HepG2 (cell line): Measurements from ENCODE around the gene UTP15. TPM values are rescaled to one million over a fixed set of nuclear protein-coding genes. Genes with fewer than 3 reads are reported as not detected.
A peak's percentile ranks its signal among the peaks of the same experiment; 100 is the strongest.

Source experiments
- ADNP ChIP-seq: sonication (generic); formaldehyde crosslinking; IDR thresholded peaks from 2 replicates; pipeline ENCODE4 v1.4.0; 2020; ENCODE audit warnings: missing genetic modification reagents
- CBX2 ChIP-seq, 2 experiments: fragments of 200-600 bp in 1 of 2; sonication (generic); formaldehyde crosslinking in 1 of 2; IDR thresholded peaks; 2 replicates each; pipeline versions ENCODE4 v1.7.0 to v1.8.1; 2018 to 2022; ENCODE audit warnings: low read depth in 2 of 2, low read length in 1 of 2, mild to moderate bottlenecking in 1 of 2, missing genetic modification reagents in 1 of 2
- KDM5B ChIP-seq: sonication (generic); formaldehyde crosslinking; IDR thresholded peaks from 2 replicates; pipeline ENCODE4 v1.4.0; 2020; ENCODE audit warnings: missing genetic modification reagents, mild to moderate bottlenecking, borderline replicate concordance
- LCORL ChIP-seq, 2 experiments: fragments of 450-650 bp in 1 of 2; sonication (generic) in 1 of 2; formaldehyde crosslinking in 1 of 2; IDR thresholded peaks; 2 replicates each; pipeline versions ENCODE4 v1.5.0 to v1.6.1; 2017 to 2020; ENCODE audit warnings: antibody characterized with exemption in 1 of 2, missing genetic modification reagents in 1 of 2
- MEIS2 ChIP-seq: sonication (generic); formaldehyde crosslinking; IDR thresholded peaks from 2 replicates; pipeline ENCODE4 v1.9.0; 2021; ENCODE audit warnings: mild to moderate bottlenecking, missing genetic modification reagents
- POLR2AphosphoS2 ChIP-seq: IDR thresholded peaks from 2 replicates; pipeline ENCODE4 v1.6.1; 2011; ENCODE audit warnings: low read depth, low read length, improper control_type of control experiment
- PPARG ChIP-seq: conservative IDR thresholded peaks from 2 replicates; pipeline ENCODE4 v1.6.1; 2016; ENCODE audit warnings: missing biosample characterization, missing genetic modification reagents
- SALL2 ChIP-seq: sonication (generic); formaldehyde crosslinking; IDR thresholded peaks from 2 replicates; pipeline ENCODE4 v1.8.1; 2023; ENCODE audit warnings: mild to moderate bottlenecking, missing genetic modification reagents, inconsistent platforms
- SNAPC2 ChIP-seq: sonication (generic); formaldehyde crosslinking; IDR thresholded peaks from 2 replicates; pipeline ENCODE4 v1.8.1; 2022; ENCODE audit warnings: mild to moderate bottlenecking, missing genetic modification reagents
- SOX13 ChIP-seq, 3 experiments: fragments of 450-650 bp in 1 of 3; sonication (generic) in 1 of 3; formaldehyde crosslinking in 1 of 3; IDR thresholded peaks in 2 of 3; conservative IDR thresholded peaks in 1 of 3; 2 replicates each; pipeline versions ENCODE4 v1.5.0 to v1.6.1; 2016 to 2020; ENCODE audit warnings: antibody characterized with exemption in 1 of 3, mild to moderate bottlenecking in 1 of 3, missing compliant biosample characterization in 1 of 3, missing genetic modification reagents in 1 of 3, moderate library complexity in 1 of 3
- SP140L ChIP-seq: sonication (generic); formaldehyde crosslinking; IDR thresholded peaks from 2 replicates; pipeline ENCODE4 v1.4.0; 2020; ENCODE audit warnings: missing genetic modification reagents, borderline replicate concordance
- SRSF1 ChIP-seq: fragments of 200-400 bp; formaldehyde crosslinking; optimal IDR thresholded peaks from 2 replicates; pipeline ENCODE3; 2017; ENCODE audit warnings: mild to moderate bottlenecking, low read depth, low read length, moderate library complexity
- SSRP1 ChIP-seq: IDR thresholded peaks from 2 replicates; pipeline ENCODE4 v1.6.1; 2016; ENCODE audit warnings: control low read depth
- ZBTB1 ChIP-seq: sonication (generic); formaldehyde crosslinking; IDR thresholded peaks from 2 replicates; pipeline ENCODE4 v1.4.0; 2020; ENCODE audit warnings: missing genetic modification reagents, borderline replicate concordance
- ZNF235 ChIP-seq: sonication (generic); formaldehyde crosslinking; IDR thresholded peaks from 2 replicates; pipeline ENCODE4 v1.8.1; 2023; ENCODE audit warnings: mild to moderate bottlenecking, missing genetic modification reagents, borderline replicate concordance
- ZNF430 ChIP-seq: sonication (generic); formaldehyde crosslinking; IDR thresholded peaks from 2 replicates; pipeline ENCODE4 v1.9.0; 2021; ENCODE audit warnings: mild to moderate bottlenecking, missing genetic modification reagents
- ZNF644 ChIP-seq: IDR thresholded peaks from 2 replicates; pipeline ENCODE4 v1.6.1; 2016; ENCODE audit warnings: low read depth
- polyA plus RNA-seq, 8 experiments: library from polyadenylated mRNA; depleted of rRNA in 3 of 8; stranded (reverse) in 7 of 8; unstranded in 1 of 8; fragments of >200 nt; fragmentation: Illumina TruSeq in 4 of 8; extraction: Trizol in 4 of 8; gene quantifications; 2 replicates each; pipeline versions ENCODE4 v1.2.1 to v1.2.3, GENCODE V29; 2011 to 2016; ENCODE audit warnings: low read depth in 4 of 8, missing spikeins in 1 of 8, mixed read lengths in 1 of 8; ENCODE audit not compliant: insufficient read depth in 1 of 8
- total RNA-seq, 5 experiments: library from RNA; depleted of rRNA; stranded (reverse); fragments of >200 nt; fragmentation: Illumina TruSeq; extraction: Trizol; gene quantifications; 2 replicates each; pipeline ENCODE4 v1.2.3, GENCODE V29; 2016; ENCODE audit warnings: low read depth in 1 of 5
- TF ChIP-seq, protein P1 (sequence below): IDR thresholded peaks from 2 replicates; pipeline ENCODE4 v1.6.1; 2016; ENCODE audit warnings: missing genetic modification reagents, missing compliant biosample characterization
- TF ChIP-seq, protein P2 (sequence below): IDR thresholded peaks from 2 replicates; pipeline ENCODE4 v1.6.1; 2018; ENCODE audit warnings: missing genetic modification reagents, mild to moderate bottlenecking, missing compliant biosample characterization
- TF ChIP-seq, protein P3 (sequence below): sonication (generic); formaldehyde crosslinking; IDR thresholded peaks from 2 replicates; pipeline ENCODE4 v1.5.0; 2020; ENCODE audit warnings: mild to moderate bottlenecking, low read depth, missing genetic modification reagents, borderline replicate concordance
- TF ChIP-seq, protein P4 (sequence below): sonication (generic); formaldehyde crosslinking; IDR thresholded peaks from 2 replicates; pipeline ENCODE4 v1.4.0; 2020; ENCODE audit warnings: missing genetic modification reagents

UTP15 gene
- total and polyA plus RNA-seq, 2 of the 13 experiments (the other 11 are each of a cell fraction or from before 2014, with no cell fraction given), result 7.3 to 35.8 TPM

DNA sequence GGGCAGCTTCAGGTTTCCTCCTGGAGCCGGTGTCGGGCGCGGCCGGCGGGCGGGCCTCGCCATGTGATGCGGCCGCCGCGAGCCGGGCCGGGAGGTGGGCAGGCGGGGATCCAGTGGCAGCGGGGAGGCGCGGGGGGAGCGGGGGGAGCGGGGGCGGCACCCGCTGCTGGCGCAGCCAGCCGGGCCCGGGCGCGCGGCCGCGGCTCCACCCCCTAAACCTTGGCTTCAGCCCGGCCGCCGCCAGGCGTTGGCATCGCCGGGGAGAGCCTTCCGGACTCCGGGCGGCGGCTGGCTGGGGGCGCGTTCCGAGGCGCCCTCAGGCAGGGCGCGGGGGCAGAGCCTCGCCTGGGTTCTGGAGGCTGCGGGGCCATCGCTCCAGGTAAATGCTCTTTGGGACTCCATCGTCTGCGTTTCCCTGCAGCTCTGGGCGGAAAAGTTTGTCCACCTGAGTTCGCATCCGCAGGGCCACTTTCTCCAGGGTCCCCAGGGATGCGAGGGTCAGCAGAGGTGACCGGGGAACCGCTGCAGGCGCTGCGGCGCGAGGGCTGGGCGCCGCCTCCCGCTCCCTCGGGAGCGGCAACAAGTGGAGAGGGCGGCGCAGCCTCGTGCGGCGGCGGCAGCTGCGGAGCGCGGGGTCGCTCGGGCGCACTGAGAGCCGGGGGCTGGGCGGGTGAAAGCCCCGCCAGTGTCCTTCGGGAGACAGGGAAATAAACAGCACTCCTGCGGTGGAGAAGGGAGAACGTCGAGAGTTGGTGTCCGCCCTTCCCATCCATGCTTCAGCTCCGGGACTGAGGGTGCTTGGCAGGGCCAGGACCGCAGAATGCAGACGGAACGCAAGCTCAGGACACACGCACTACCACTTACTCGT, 60.6 kb downstream of the UTP15 start, which contains the start of gene ARHGEF28 (continued):
- TF ChIP-seq, protein P1, sequence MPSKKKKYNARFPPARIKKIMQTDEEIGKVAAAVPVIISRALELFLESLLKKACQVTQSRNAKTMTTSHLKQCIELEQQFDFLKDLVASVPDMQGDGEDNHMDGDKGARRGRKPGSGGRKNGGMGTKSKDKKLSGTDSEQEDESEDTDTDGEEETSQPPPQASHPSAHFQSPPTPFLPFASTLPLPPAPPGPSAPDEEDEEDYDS (CRISPR knock-in tag), result no peak
- no peak for TF ChIP-seq ZBTB1
- TF ChIP-seq, protein P2, sequence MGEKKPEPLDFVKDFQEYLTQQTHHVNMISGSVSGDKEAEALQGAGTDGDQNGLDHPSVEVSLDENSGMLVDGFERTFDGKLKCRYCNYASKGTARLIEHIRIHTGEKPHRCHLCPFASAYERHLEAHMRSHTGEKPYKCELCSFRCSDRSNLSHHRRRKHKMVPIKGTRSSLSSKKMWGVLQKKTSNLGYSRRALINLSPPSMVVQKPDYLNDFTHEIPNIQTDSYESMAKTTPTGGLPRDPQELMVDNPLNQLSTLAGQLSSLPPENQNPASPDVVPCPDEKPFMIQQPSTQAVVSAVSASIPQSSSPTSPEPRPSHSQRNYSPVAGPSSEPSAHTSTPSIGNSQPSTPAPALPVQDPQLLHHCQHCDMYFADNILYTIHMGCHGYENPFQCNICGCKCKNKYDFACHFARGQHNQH (CRISPR knock-in tag), result no peak; the same call in 1 of the 2 replicates
- no peak for TF ChIP-seq POLR2AphosphoS2
- peak; percentile 16 for TF ChIP-seq ZNF430 (CRISPR knock-in tag)
- no peak for TF ChIP-seq CBX2 (IDR thresholded peaks at IDR 0.05; ENCODE audit: low read depth, low read length)
- no peak for TF ChIP-seq CBX2 (CRISPR knock-in tag; IDR thresholded peaks at IDR 0.05; ENCODE audit: low read depth)
- TF ChIP-seq SRSF1, result no peak
- TF ChIP-seq, protein P3, sequence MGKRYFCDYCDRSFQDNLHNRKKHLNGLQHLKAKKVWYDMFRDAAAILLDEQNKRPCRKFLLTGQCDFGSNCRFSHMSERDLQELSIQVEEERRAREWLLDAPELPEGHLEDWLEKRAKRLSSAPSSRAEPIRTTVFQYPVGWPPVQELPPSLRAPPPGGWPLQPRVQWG (CRISPR knock-in tag), result no peak
- no peak; the same call in 1 of the 2 replicates for TF ChIP-seq SALL2
- no peak for TF ChIP-seq SNAPC2 (CRISPR knock-in tag)
- no peak for TF ChIP-seq ZNF644 (CRISPR knock-in tag)
- TF ChIP-seq KDM5B (CRISPR knock-in tag), result peak; percentile 43; the same call in 1 of the 2 replicates
- no peak for TF ChIP-seq SOX13 (IDR thresholded peaks at IDR 0.05)
- 0 out of 4 replicates have a peak, but pooled peaks of 1 of the 2 experiments have one; percentile 1 for TF ChIP-seq SOX13 (CRISPR knock-in tag; conservative IDR thresholded peaks at IDR 0.05 in 1 of 2, IDR thresholded peaks at IDR 0.05 in 1 of 2)
- no peak for TF ChIP-seq MEIS2 (CRISPR knock-in tag)
- TF ChIP-seq, protein P4, sequence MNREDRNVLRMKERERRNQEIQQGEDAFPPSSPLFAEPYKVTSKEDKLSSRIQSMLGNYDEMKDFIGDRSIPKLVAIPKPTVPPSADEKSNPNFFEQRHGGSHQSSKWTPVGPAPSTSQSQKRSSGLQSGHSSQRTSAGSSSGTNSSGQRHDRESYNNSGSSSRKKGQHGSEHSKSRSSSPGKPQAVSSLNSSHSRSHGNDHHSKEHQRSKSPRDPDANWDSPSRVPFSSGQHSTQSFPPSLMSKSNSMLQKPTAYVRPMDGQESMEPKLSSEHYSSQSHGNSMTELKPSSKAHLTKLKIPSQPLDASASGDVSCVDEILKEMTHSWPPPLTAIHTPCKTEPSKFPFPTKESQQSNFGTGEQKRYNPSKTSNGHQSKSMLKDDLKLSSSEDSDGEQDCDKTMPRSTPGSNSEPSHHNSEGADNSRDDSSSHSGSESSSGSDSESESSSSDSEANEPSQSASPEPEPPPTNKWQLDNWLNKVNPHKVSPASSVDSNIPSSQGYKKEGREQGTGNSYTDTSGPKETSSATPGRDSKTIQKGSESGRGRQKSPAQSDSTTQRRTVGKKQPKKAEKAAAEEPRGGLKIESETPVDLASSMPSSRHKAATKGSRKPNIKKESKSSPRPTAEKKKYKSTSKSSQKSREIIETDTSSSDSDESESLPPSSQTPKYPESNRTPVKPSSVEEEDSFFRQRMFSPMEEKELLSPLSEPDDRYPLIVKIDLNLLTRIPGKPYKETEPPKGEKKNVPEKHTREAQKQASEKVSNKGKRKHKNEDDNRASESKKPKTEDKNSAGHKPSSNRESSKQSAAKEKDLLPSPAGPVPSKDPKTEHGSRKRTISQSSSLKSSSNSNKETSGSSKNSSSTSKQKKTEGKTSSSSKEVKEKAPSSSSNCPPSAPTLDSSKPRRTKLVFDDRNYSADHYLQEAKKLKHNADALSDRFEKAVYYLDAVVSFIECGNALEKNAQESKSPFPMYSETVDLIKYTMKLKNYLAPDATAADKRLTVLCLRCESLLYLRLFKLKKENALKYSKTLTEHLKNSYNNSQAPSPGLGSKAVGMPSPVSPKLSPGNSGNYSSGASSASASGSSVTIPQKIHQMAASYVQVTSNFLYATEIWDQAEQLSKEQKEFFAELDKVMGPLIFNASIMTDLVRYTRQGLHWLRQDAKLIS, result 0 out of 2 replicates have a peak, but pooled peaks have one; percentile 29
- no peak for TF ChIP-seq SP140L (CRISPR knock-in tag)
- TF ChIP-seq ZNF235 (CRISPR knock-in tag), result no peak
- TF ChIP-seq ADNP, result no peak
- no peak for TF ChIP-seq SSRP1 (CRISPR knock-in tag)
- TF ChIP-seq LCORL (IDR thresholded peaks at IDR 0.05), result no peak
- no peak for TF ChIP-seq LCORL (CRISPR knock-in tag; IDR thresholded peaks at IDR 0.05)
- TF ChIP-seq PPARG (CRISPR knock-in tag), result no peak; the same call in 1 of the 2 replicates
